ENCODE results near the gene TBC1D2B.
A peak's percentile ranks its signal among the peaks of the same experiment; 100 is the strongest.

TBC1D2B gene

GRCh38 chr15:78077053-78077870, at the start of gene TBC1D2B:
TSS of gene TBC1D2B (minus strand) at chr15:78077711. CDS start at chr15:78077652, 59 bp downstream.
- Histone ChIP-seq H3K27me3 (ENCODE audit: low read depth) (no peaks in the 10 kb centered on the region), H3K4me1 (peaks cover 30% of the 10 kb centered on the region), H3K9me3 (no peaks in the 10 kb centered on the region), H3K36me3 (replicated peaks) (no peaks in the 10 kb centered on the region), H3K4me3 (peak within 1 kb of the TSS; percentile 74)
- peak; percentile 87 to 90 for DNase-seq (ENCODE audit: low spot score in 2 of 2)
- in situ Hi-C loops (cut with MboI; ENCODE audit: low sequenced_read_pairs), result no loop called here

DNA sequence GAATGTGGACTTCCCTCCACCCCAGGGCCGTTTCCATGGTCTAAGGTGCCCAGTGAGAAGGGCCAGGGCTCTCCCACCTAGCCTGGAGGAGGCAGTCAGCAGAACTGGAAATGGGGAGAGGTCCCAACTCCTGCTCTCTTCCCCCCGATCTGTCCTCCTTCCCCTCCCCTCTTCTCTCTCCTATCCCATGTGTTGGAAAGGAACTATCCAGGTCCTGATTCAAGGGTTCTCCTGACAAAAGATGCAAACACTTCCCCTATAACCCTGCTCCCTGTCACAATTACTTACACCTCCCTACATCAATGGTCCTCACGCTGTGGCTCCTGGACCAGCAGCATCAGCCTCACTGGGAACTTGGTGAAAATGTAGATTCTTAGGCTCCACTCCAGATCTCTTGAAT, 47.8 kb upstream of the TBC1D2B start:
- DNase-seq (ENCODE audit: low spot score in 2 of 2), result no peak
- in situ Hi-C loops (cut with MboI; ENCODE audit: low sequenced_read_pairs), result no loop called here
- no peak overlapping the region for H3K4me3 ChIP-seq
- no peaks in the 10 kb centered on the region for H3K9me3 ChIP-seq
- H3K36me3 ChIP-seq (replicated peaks), result no peaks in the 10 kb centered on the region
- H3K27me3 ChIP-seq (ENCODE audit: low read depth), result no peaks in the 10 kb centered on the region
- no peaks in the 10 kb centered on the region for H3K4me1 ChIP-seq

GRCh38 chr15:78120523-78120922, 43.0 kb upstream of the TBC1D2B start:
- Histone ChIP-seq H3K4me3 (no peak overlapping the region), H3K27me3 (ENCODE audit: low read depth) (no peaks in the 10 kb centered on the region), H3K9me3 (no peaks in the 10 kb centered on the region), H3K36me3 (replicated peaks) (no peaks in the 10 kb centered on the region), H3K4me1 (peaks cover 8% of the 10 kb centered on the region)
- DNase-seq (ENCODE audit: low spot score in 2 of 2), result no peak
- in situ Hi-C loops (cut with MboI; ENCODE audit: low sequenced_read_pairs), result no loop called here

GRCh38 chr15:78112551-78112950, 35.0 kb upstream of the TBC1D2B start:
- Histone ChIP-seq H3K4me3 (no peak overlapping the region), H3K4me1 (peaks cover 7% of the 10 kb centered on the region), H3K27me3 (ENCODE audit: low read depth) (no peaks in the 10 kb centered on the region), H3K9me3 (no peaks in the 10 kb centered on the region), H3K36me3 (replicated peaks) (no peaks in the 10 kb centered on the region; the same call in 1 of the 2 replicates)
- DNase-seq (ENCODE audit: low spot score in 2 of 2), result no peak
- in situ Hi-C loops (cut with MboI; ENCODE audit: low sequenced_read_pairs), result loop anchor here (5.0 kb wide), 2 partner anchors 85 to 130 kb away; no protein-coding TSS in a partner anchor

- no peaks in the 10 kb centered on the region for H3K27me3 ChIP-seq (ENCODE audit: low read depth)
- no peak for DNase-seq (ENCODE audit: low spot score in 2 of 2)
- H3K4me3 ChIP-seq, result no peak overlapping the region
- peaks cover 7% of the 10 kb centered on the region for H3K4me1 ChIP-seq
- in situ Hi-C loops (cut with MboI; ENCODE audit: low sequenced_read_pairs), result loop anchor here (5.0 kb wide), 2 partner anchors 86 to 131 kb away; no protein-coding TSS in a partner anchor
- H3K9me3 ChIP-seq, result no peaks in the 10 kb centered on the region
- H3K36me3 ChIP-seq (replicated peaks), result no peaks in the 10 kb centered on the region; the same call in 1 of the 2 replicates
Observed at GRCh38 chr15:78111788-78112187, 34.3 kb upstream of the TBC1D2B start.

GRCh38 chr15:78110916-78111475, 33.5 kb upstream of the TBC1D2B start:
- Histone ChIP-seq H3K4me3 (no peak overlapping the region), H3K9me3 (no peaks in the 10 kb centered on the region), H3K36me3 (replicated peaks) (no peaks in the 10 kb centered on the region; the same call in 1 of the 2 replicates), H3K4me1 (peaks cover 4% of the 10 kb centered on the region), H3K27me3 (ENCODE audit: low read depth) (no peaks in the 10 kb centered on the region)
- in situ Hi-C loops (cut with MboI; ENCODE audit: low sequenced_read_pairs), result loop anchor here (5.0 kb wide), 2 partner anchors 86 to 131 kb away; no protein-coding TSS in a partner anchor
- no peak for DNase-seq (ENCODE audit: low spot score in 2 of 2)

GRCh38 chr15:78110096-78110495, 32.6 kb upstream of the TBC1D2B start:
- Histone ChIP-seq H3K4me1 (peaks cover 4% of the 10 kb centered on the region), H3K27me3 (ENCODE audit: low read depth) (no peaks in the 10 kb centered on the region), H3K9me3 (no peaks in the 10 kb centered on the region), H3K4me3 (no peak overlapping the region), H3K36me3 (replicated peaks) (no peaks in the 10 kb centered on the region; the same call in 1 of the 2 replicates)
- DNase-seq (ENCODE audit: low spot score in 2 of 2), result no peak
- in situ Hi-C loops (cut with MboI; ENCODE audit: low sequenced_read_pairs), result loop anchor here (5.0 kb wide), 2 partner anchors 87 to 132 kb away; no protein-coding TSS in a partner anchor

- H3K4me3 ChIP-seq, result no peak overlapping the region
- no peaks in the 10 kb centered on the region for H3K27me3 ChIP-seq (ENCODE audit: low read depth)
- H3K36me3 ChIP-seq (replicated peaks), result no peaks in the 10 kb centered on the region; the same call in 1 of the 2 replicates
- in situ Hi-C loops (cut with MboI; ENCODE audit: low sequenced_read_pairs), result loop anchor here (5.0 kb wide), 2 partner anchors 102 to 152 kb away; no protein-coding TSS in a partner anchor
- DNase-seq (ENCODE audit: low spot score in 2 of 2), result no peak
- H3K4me1 ChIP-seq, result peaks cover 4% of the 10 kb centered on the region
- H3K9me3 ChIP-seq, result no peaks in the 10 kb centered on the region
Observed at GRCh38 chr15:78109156-78109555, 31.6 kb upstream of the TBC1D2B start.

GRCh38 chr15:78108300-78109084, 31.0 kb upstream of the TBC1D2B start:
- peak; percentile 85 to 93 for DNase-seq (ENCODE audit: low spot score in 2 of 2)
- in situ Hi-C loops (cut with MboI; ENCODE audit: low sequenced_read_pairs), result loop anchor here (5.0 kb wide), 2 partner anchors 101 to 151 kb away; no protein-coding TSS in a partner anchor
- Histone ChIP-seq H3K4me3 (no peak overlapping the region), H3K4me1 (peaks cover under 1% of the 10 kb centered on the region), H3K36me3 (replicated peaks) (no peaks in the 10 kb centered on the region; the same call in 1 of the 2 replicates), H3K9me3 (no peaks in the 10 kb centered on the region), H3K27me3 (ENCODE audit: low read depth) (no peaks in the 10 kb centered on the region)

- Histone ChIP-seq H3K4me3 (no peak overlapping the region), H3K4me1 (no peaks in the 10 kb centered on the region), H3K9me3 (no peaks in the 10 kb centered on the region), H3K27me3 (ENCODE audit: low read depth) (no peaks in the 10 kb centered on the region), H3K36me3 (replicated peaks) (no peaks in the 10 kb centered on the region; the same call in 1 of the 2 replicates)
- in situ Hi-C loops (cut with MboI; ENCODE audit: low sequenced_read_pairs), result loop anchor here (5.0 kb wide), 2 partner anchors 100 to 150 kb away; no protein-coding TSS in a partner anchor
- no peak for DNase-seq (ENCODE audit: low spot score in 2 of 2)
Observed at GRCh38 chr15:78107471-78107870, 30.0 kb upstream of the TBC1D2B start.

GRCh38 chr15:78105476-78106241, 28.1 kb upstream of the TBC1D2B start:
- H3K36me3 ChIP-seq (replicated peaks), result no peaks in the 10 kb centered on the region; the same call in 1 of the 2 replicates
- no peaks in the 10 kb centered on the region for H3K9me3 ChIP-seq
- H3K4me3 ChIP-seq, result no peak overlapping the region
- no peak for DNase-seq (ENCODE audit: low spot score in 2 of 2)
- no peaks in the 10 kb centered on the region for H3K27me3 ChIP-seq (ENCODE audit: low read depth)
- in situ Hi-C loops (cut with MboI; ENCODE audit: low sequenced_read_pairs), result loop anchor here (5.0 kb wide), 2 partner anchors 98 to 148 kb away; no protein-coding TSS in a partner anchor
- no peaks in the 10 kb centered on the region for H3K4me1 ChIP-seq

DNA sequence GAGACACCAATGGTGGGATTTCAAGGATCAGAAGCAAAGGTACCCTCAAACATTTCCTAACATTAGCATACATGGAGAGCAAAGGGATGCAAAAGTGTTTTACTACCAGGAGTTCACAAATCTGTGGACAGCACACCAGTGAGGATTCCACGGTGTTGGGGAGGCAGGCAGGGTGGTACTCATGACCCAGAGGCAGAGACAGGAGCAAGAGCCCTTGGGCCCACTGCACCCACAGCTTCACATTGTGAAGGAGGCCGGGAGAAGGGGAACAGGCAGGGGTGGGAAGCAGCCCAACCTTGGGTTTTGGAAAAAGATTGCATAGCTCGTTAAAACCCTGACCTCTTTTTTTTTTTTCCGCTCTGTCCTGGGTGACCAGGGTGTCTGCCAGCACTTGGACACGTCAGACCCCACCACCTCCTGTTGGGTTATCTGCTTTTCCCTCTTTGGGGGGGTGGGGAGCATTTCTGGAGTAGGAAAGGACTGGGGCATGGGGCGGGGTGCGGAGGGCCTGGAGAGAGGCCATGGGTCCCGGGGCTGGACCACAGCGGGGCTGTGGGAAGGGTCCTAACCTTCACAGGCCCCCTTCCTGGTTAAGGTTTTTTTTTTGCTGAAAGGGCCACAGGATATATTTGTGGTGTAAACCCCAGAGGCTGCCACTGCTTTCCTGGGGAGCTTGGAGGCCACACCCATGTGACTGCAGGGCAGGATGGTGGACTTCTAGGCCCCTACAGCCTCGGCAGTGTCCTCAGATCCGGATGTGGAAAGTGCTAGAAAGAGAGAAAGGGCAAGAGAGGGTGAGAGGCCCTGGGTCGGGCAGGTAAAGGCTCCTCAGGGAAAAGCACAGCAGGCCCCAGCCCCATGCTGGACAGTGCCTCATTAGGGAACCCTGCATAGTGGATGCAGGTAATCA, 27.3 kb upstream of the TBC1D2B start:
- Histone ChIP-seq H3K27me3 (ENCODE audit: low read depth) (no peaks in the 10 kb centered on the region), H3K9me3 (no peaks in the 10 kb centered on the region), H3K36me3 (replicated peaks) (no peaks in the 10 kb centered on the region; the same call in 1 of the 2 replicates), H3K4me3 (no peak overlapping the region), H3K4me1 (no peaks in the 10 kb centered on the region)
- in situ Hi-C loops (cut with MboI; ENCODE audit: low sequenced_read_pairs), result loop anchor here (5.0 kb wide), 2 partner anchors 98 to 148 kb away; no protein-coding TSS in a partner anchor
- no peak for DNase-seq (ENCODE audit: low spot score in 2 of 2)
